GM18873 (cell line): ENCODE data around the gene ACSS3.
"Not testable (repeated sequence)": the region's sequence is repeated elsewhere in the genome, so short reads cannot be mapped to it uniquely, and the experiment has no call there.

Experiments used
- ATAC-seq: cut with Tn5 transposase; IDR thresholded peaks from one replicate; pipeline ENCODE4 v1.9.1; 2021; ENCODE audit warnings: mild to moderate bottlenecking, moderate library complexity, moderate number of reproducible peaks; ENCODE audit not compliant: unreplicated experiment, low FRiP score

Gene ACSS3

GRCh38 chr12:81162391-81163136 is 84.7 kb downstream of the ACSS3 start:
- no peak for ATAC-seq

DNA sequence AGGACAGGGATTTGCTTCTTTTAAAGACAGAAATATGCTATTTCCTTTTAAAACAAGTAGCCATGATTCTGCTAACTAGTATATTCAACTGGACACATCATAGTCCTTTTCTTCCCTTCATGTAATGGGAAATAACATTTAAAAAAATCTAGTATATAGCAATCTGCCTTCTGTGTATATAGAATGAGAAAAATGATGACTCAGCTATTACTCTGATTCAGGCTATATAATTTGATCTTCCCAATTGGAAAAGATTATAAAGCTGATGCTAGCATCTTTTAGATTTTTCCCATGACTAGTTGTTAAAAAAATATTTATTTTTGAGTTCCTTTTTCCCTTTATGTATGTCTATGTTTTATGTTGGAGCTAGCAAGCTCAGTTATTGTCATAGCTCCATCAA is 86.9 kb downstream of the ACSS3 start:
- no peak for ATAC-seq

GRCh38 chr12:81166790-81167189 is 88.9 kb downstream of the ACSS3 start:
- ATAC-seq, result no peak

DNA sequence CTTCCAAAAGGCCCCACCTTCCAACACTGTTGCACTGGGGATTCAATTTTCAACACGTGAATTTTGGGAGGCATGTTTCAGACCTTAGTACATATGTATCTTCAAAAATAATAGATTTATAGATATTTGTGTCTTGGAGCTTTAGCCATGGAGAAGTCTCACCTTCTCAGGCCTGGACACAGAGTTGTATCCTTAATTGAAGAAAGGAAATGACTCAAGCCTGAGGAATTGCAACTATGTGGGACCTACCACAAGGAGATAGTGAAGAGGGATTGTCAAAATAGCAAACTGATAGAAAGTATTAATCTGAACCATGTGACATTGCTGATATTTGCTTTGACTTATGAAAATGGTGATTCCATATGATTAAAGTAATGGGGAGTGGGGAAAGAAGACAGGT is 89.8 kb downstream of the ACSS3 start:
- ATAC-seq, result no peak

DNA sequence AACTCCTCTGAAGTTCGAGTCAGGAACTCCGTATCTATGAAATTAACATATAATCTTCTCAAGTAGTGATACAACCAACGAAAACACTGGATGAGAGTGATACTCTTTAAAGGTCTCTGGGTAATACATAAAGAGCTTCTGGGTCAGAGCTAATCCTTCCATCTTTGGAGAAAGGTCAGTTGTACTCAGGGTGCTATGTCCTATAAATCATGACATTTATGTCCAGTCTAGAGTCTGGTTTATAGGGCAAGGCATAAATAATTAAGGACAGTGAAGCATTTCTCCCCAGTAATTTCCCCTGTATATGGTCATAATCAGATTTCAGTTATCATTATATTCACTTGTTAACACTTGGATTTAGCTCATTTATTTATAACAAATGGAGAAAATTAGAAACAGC is 90.6 kb downstream of the ACSS3 start:
- ATAC-seq, result no peak

DNA sequence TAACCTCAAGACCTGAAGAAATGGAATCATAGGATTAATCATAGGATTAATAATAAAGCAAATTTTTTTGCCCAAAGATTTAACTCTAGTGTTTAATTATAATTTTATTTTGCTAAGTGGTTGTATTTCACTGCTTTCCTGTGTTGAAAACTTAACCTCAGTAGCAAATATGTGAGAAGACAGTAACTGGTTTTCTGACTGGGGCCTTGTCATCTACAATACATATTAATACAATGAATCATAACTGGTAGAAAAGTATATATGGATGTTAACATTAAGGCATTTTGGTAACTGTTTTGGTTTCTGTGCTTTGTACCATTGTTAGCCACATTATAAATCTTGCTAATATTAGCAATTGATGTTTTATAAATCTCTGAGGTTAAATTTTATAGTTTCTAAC is 92.2 kb downstream of the ACSS3 start:
- no peak for ATAC-seq

DNA sequence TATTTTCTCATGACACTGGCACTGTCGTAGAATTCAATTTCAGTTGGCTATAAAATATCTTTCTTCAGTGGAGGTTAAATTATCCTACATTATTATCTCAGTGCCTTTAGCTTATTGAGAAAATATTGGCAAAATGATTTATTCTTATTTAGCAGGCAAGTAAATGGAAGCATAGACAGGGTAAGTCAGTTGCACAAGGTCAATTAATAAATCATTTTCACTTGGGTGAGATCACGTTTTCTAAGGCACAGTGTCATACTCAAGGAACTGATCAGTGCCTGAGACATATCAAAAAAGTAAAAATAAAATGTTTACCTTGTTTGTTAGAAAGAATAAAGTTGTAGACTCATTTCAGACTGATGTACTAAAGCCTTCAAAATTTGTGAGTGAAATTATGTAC is 95.0 kb downstream of the ACSS3 start:
- no peak for ATAC-seq

DNA sequence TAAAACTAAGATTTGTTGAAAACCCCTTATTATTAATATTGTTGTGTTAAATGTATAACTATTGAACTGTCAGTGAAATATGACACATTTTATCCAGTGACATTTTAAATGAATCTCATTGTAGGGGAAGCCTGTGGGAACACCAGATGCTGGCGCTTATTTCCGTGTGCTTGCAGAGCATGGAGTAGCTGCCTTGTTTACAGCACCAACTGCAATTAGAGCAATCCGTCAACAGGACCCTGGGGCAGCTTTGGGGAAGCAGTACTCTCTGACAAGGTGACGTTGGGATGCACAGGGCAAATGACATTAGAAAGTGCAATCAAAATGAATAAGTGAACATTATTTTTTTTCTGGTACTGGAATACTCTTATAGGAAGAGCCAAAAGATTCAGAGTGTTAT is 96.8 kb downstream of the ACSS3 start:
- ATAC-seq, result no peak

DNA sequence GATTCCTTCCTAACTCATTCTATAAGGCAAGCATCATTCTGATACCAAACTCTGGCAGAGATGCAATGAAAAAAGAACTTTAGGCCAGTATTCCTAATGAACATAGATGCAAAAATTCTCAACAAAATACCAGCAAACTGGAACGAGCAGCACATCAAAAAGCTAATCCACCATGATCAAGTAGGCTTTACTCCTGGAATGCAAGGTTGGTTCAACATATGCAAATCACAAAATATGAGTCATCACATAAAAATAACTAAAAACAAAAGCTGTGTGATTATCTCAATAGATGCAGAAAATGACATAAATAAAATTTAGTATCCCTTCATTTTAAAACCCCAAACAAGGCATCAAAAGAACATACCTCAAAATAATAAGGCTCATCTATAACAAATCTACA is 98.9 kb downstream of the ACSS3 start:
- no peak for ATAC-seq

- ATAC-seq, result no peak
These were observed 103.8 kb downstream of the ACSS3 start for GRCh38 chr12:81181691-81182090.

- ATAC-seq, result no peak
These were observed 109.8 kb downstream of the ACSS3 start for GRCh38 chr12:81187686-81188085.

DNA sequence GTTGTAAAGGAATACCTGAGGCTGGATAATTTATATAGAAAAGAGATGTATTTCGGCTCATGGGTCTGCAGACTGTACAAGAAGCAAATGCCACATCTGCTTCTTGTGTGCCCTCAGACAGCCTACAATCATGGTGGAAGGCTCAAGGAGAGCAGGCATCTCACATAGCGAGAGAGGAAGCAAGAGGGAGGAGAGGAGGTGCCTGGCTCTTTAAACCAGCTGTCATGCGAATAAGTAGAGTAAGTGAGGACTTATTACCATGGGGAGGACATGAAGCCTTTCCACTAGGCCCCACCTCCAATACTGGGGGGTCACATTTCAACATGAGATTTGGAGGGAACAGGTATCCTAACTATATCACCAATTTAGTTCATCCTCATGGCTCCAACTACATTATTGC is 118.7 kb downstream of the ACSS3 start:
- ATAC-seq, result no peak

- not testable (repeated sequence) for ATAC-seq
These were observed 122.7 kb downstream of the ACSS3 start for GRCh38 chr12:81200561-81200960.

DNA sequence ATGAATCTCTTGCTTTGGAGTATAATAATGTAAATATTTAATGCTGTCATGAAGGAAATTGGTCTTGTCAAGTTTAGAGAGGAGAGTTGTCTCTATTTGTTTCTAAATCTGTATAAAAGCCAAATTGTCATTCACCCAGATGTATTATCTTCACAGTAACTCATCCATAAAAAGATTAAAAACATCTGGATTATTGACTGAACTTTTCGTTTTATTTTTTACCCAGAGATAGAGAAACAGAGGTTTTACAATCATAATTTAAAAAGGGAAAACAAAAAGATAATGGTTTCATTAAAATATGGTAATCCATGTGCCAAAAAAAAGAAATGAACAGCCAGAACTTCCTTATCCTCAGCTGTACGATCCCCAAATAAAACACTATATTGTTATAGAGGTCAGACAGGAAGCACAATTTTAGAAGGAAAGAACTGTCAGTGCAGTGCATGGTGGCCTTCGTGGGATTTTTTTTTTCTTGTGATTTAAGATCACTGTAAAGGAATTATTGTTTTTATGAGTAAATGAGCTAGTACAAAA is 125.9 kb downstream of the ACSS3 start:
- ATAC-seq, result no peak

- no peak for ATAC-seq
These were observed 127.5 kb downstream of the ACSS3 start for GRCh38 chr12:81205416-81205815.

- no peak for ATAC-seq
These were observed 128.6 kb downstream of the ACSS3 start for GRCh38 chr12:81206429-81206828.

DNA sequence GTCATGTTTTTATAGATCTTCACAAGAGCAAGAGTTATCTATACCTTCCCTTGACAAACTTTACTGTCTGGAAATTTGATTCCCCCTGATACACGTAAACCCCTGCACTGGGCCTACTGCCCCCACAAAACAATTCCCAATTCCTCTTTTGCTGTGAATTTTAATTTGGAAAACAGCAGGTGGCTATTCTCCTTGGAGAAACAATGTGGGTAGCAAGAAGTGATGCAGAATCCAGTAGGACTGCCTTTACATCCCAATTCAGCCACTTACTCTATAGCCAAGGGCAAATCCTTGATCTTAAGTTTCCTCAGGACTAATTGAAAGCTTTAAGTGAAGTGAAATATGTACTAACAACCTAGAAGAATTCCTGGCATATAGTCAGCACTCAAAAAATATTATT is 129.3 kb downstream of the ACSS3 start:
- no peak for ATAC-seq

DNA sequence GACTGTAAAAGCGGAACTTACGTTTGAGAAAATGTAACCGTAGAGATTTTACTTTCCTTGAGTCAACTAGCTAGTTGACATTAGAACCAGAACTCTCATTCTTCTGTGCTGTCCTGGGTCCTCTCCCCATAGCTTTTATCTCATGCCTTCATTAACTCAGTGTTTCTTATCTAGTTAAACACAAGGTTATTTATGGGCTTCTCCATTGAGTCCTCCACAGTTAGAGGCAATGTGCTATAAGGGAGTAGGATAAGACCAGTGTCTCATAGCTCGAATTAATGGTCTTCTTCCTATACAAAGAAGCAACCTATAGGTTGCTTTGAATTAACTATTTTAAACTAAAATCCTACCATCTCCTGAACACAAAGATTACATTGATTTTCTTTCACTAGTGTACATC is 129.8 kb downstream of the ACSS3 start:
- no peak for ATAC-seq

GRCh38 chr12:81208187-81208911 is 130.5 kb downstream of the ACSS3 start:
- no peak for ATAC-seq

DNA sequence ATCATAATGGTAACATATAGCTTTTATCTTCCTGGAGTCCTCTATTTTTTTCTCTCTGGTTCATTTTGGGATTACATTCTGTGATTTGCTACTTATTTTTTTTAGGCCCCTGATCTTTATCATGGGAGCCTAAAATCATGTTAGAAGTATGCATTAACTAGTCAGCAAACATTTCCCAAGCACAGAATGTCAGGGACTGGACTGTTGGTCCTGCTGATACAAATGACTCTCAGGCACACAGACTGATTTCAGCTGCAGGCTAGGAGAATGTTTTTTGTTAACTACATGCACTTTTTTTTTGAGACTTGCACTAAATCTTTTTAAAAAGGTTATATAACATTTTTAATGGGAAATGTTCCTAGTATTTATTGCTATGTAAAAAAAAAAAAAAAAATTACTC is 131.1 kb downstream of the ACSS3 start:
- no peak for ATAC-seq

DNA sequence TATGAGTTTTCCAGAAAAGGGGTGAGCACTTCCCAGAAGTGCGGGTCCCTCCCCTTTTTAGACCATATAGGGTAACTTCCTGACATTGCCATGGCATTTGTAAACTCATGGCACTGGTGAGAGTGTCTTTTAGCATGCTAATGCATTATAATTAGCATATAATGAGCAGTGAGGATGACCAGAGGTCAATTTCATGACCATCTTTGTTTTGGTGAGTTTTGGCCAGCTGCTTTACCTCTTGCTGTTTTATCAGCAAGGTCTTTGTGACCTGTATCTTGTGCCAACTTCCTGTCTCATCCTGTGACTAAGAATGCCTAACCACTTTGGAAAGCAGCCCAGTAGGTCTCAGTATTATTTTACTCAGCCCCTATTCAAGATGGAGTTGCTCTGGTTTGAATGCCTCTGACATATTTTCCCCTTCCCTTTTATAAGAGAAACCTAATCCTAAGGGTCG is 131.9 kb downstream of the ACSS3 start:
- not testable (repeated sequence) for ATAC-seq

DNA sequence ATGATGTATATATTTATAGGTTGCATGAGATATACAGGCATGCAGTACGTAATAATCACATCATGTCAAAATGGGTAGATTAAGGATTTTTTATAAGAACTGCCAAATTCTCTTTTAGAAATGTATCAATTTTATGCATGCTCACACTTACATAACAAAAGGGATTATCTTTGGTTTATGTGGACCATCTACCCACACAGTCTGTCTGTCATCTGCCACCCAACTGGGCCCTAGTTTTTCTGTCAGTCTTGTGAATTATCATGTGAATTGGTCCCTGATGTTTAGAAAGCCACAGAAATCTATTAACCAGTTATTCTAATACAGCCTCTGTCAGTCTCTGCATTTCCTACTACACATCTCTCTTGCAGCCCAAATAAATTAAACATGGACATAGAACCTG is 133.4 kb downstream of the ACSS3 start:
- ATAC-seq, result no peak
